Upper lobe of right lung (tissue), 1 donor: ENCODE data around the gene GZF1. TPM values are rescaled to one million over a fixed set of nuclear protein-coding genes. Genes with fewer than 3 reads are reported as not detected.
A peak's percentile ranks its signal among the peaks of the same experiment; 100 is the strongest.

ENCODE experiments used
- ATAC-seq: fragments of 200-7000 bp; cut with Tn5 transposase; one replicate; pipeline ENCODE4 v1.9.1; 2020; ENCODE audit warnings: mild to moderate bottlenecking, moderate library complexity
- DNase-seq: peaks from one replicate; pipeline ENCODE4 v3.0.0-alpha.2; 2020
- H3K27ac ChIP-seq: fragments of 200-600 bp; one replicate; pipeline ENCODE4 v1.8.0; 2022
- H3K27me3 ChIP-seq: fragments of 200-600 bp; one replicate; pipeline ENCODE4 v1.8.0; 2022; ENCODE audit warnings: mild to moderate bottlenecking
- H3K36me3 ChIP-seq: fragments of 200-600 bp; one replicate; pipeline ENCODE4 v1.8.0; 2022
- H3K4me1 ChIP-seq: fragments of 200-600 bp; one replicate; pipeline ENCODE4 v1.8.0; 2022
- H3K4me3 ChIP-seq: fragments of 200-600 bp; one replicate; pipeline ENCODE4 v1.8.0; 2022; ENCODE audit warnings: mild to moderate bottlenecking
- H3K9me3 ChIP-seq: fragments of 200-600 bp; one replicate; pipeline ENCODE4 v1.8.0; 2022
- intact Hi-C: fragments of 100-400 bp; cut with DNase I; formaldehyde crosslinking; loops from one replicate; pipeline ENCODE4 v1.11.0; 2022
- total RNA-seq: library from RNA; stranded (reverse); fragmentation: NEBNext Ultra II Directional; extraction: Animal tissue kit (Norgen Biotek cat#: 25700); gene quantifications from one replicate; pipeline ENCODE4 v1.2.1, GENCODE V29; 2021
- TF ChIP-seq, protein P1 (sequence below): fragments of 200-600 bp; IDR thresholded peaks from one replicate; pipeline ENCODE4 v1.8.0; 2022; ENCODE audit warnings: antibody characterized with exemption
- donor health status: DM: no; HTN: yes; CAD: no; lungs with severe emphysema.

GZF1 gene
- total RNA-seq, 1 donor from 2014 or later, result 12.5 TPM

DNA sequence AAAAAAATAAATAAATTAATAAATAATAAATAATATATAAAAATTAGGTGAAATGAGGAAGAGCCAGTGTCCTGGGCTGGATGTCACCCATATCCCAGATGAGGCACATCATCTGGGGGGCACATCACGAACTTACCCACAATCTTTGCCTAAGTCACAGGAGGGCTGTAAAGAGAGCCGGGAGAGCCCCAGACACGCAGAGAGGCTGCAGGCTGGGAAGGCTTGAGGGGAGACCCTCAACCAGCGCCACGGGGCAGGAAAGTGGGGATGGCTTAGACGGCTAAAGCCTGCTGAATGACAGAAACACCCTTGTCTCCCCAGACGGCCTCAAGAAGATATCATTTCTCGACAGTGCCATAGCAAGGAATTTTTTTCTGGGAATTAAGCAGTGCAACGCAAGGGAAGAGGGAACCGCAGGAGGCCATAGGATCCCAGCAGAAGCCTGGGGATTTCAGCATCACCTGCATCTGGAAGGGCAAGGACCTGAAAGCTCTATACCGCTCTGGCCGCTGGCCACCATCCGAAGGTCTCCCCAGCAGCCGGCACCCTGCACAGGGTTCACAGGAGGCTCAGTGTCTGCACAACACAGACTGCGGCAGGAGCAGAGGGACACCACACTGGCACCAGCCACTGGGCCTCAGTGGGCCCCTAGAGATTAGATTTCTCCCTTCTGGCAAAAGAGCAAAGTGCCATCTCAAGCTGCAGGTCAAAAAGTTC lies 34.2 kb upstream of the GZF1 start:
- H3K4me3 ChIP-seq, result no peak overlapping the region
- intact Hi-C loops, result no loop called here
- H3K27ac ChIP-seq, result no peak overlapping the region

DNA sequence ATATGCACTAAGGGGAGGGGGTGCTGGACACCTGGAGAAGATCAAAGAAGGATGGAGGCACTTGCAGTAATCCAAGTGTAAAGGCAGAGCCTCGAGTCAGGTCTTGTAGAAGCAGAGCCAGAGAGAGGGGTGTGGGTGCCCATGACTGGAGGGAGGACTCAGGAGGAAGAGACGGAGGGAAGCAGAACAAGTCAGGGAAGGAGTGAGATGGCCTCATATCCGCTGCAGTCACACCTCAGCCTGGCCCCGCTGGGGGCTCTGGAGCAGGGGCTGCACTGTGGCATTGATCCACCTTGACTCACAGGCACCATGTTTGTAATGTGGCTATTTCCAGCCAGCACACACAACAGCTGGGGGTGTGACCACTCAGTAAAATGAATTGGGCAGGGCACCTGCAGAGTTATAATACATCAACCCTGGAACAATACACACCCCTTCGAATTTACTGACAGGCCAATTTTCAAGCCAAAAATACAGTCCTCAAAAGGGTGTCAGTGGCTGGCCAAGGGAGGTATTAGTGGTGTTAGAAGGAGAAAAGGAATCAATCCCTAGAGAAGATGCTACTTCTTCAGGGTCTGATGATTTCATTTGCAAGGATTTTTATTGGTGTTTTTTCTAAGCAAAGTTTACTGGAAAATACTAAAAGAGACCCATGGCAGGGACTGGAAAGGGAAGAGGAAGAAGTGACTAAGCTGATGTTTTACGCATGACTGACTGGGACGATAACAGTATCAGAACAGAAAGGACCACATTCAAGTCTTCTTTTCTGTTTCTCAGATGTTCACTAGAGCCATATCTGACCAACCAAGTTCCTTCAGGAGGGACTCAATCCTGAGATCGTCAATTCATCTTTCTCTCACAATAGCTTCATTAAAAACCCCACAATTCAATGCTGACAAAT lies 30.3 kb upstream of the GZF1 start:
- no peak overlapping the region for H3K27ac ChIP-seq

More for the DNA sequence above, 34.2 kb upstream of the GZF1 start:
- no peaks in the 10 kb centered on the region for H3K36me3 ChIP-seq
- TF ChIP-seq, protein P1, sequence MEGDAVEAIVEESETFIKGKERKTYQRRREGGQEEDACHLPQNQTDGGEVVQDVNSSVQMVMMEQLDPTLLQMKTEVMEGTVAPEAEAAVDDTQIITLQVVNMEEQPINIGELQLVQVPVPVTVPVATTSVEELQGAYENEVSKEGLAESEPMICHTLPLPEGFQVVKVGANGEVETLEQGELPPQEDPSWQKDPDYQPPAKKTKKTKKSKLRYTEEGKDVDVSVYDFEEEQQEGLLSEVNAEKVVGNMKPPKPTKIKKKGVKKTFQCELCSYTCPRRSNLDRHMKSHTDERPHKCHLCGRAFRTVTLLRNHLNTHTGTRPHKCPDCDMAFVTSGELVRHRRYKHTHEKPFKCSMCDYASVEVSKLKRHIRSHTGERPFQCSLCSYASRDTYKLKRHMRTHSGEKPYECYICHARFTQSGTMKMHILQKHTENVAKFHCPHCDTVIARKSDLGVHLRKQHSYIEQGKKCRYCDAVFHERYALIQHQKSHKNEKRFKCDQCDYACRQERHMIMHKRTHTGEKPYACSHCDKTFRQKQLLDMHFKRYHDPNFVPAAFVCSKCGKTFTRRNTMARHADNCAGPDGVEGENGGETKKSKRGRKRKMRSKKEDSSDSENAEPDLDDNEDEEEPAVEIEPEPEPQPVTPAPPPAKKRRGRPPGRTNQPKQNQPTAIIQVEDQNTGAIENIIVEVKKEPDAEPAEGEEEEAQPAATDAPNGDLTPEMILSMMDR, result no peak
- no peaks in the 10 kb centered on the region for H3K9me3 ChIP-seq
- ATAC-seq (no peak), DNase-seq (peak; percentile 31)
- H3K27me3 ChIP-seq, result no peaks in the 10 kb centered on the region
- H3K4me1 ChIP-seq, result no peaks in the 10 kb centered on the region

DNA sequence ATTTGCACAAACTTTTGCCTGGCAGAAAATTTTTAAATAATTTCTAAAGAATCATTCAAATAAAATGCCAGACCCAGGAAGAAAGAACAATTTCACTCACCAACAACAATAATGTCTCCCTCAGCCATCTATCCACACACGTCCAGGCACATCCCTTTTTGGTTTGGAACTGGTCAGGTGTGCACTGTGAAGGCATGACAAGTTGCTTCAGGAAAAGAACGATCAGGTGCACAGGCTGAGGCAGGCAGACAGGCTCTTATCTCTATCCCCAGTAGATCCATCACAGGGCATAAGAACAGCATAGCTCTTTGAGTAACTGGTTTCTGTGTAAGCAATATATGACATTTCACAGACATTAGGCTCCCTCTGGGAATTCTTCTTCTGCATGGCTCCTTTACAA lies 29.5 kb upstream of the GZF1 start:
- Histone ChIP-seq H3K4me1 (no peaks in the 10 kb centered on the region), H3K9me3 (no peaks in the 10 kb centered on the region), H3K27me3 (no peaks in the 10 kb centered on the region), H3K4me3 (no peak overlapping the region), H3K27ac (no peak overlapping the region), H3K36me3 (no peaks in the 10 kb centered on the region)
- DNase-seq, result no peak
- TF ChIP-seq, protein P1, result no peak
- intact Hi-C loops, result loop anchor here (10.0 kb wide), 1 partner anchor 88 kb away; no protein-coding TSS in a partner anchor
- no peak for ATAC-seq

More for the DNA sequence above, 30.3 kb upstream of the GZF1 start:
- intact Hi-C loops, result loop anchor here (10.0 kb wide), 1 partner anchor 87 kb away; no protein-coding TSS in a partner anchor
- H3K9me3 ChIP-seq, result no peaks in the 10 kb centered on the region
- H3K4me1 ChIP-seq, result no peaks in the 10 kb centered on the region
- no peaks in the 10 kb centered on the region for H3K27me3 ChIP-seq
- no peak for DNase-seq
- H3K36me3 ChIP-seq, result no peaks in the 10 kb centered on the region
- TF ChIP-seq, protein P1, result no peak
- no peak overlapping the region for H3K4me3 ChIP-seq
- no peak for ATAC-seq

DNA sequence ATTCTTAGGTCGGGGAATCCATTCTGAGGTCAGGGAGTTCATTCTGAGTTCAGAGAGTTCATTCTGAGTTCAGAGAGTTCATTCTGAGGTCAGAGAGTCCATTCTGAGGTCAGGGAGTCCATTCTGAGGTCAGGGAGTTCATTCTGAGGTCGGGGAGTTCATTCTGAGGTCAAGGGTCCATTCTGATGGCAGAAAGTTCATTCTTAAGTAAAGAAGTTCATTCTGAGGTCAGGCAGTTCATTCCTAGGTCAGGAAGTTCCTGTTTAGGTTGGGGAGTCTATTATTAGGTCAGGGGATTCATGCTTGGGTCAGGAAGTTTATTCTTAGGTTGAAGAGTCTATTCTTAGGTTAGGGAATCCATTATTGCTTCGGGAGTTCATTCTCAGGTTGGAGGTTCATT lies 27.9 kb upstream of the GZF1 start:
- Histone ChIP-seq H3K4me3 (no peak overlapping the region), H3K27ac (no peak overlapping the region), H3K9me3 (no peaks in the 10 kb centered on the region), H3K27me3 (no peaks in the 10 kb centered on the region), H3K4me1 (no peaks in the 10 kb centered on the region), H3K36me3 (no peaks in the 10 kb centered on the region)
- TF ChIP-seq, protein P1, result no peak
- intact Hi-C loops, result loop anchor here (10.0 kb wide), 1 partner anchor 89 kb away; no protein-coding TSS in a partner anchor
- ATAC-seq (no peak), DNase-seq (no peak)

DNA sequence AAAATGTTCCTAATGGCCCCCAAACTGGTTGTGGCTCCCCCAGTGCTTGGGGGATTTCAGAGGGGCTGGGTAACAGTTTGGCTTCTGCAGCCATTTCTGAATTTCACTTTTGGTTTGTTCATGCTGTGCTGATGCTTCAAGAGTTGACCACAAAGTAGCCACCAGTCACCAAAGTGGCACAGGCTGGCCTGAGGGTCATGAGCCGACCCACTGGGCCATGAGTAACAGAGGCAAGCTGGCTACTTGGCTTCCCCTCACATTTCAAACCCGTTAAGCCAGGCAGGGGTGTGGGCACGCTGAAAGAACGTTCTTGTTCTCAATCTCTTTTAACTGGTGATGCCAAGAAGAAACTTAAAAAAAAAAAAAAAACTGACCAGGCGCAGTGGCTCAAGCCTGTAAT lies 26.5 kb upstream of the GZF1 start:
- no peaks in the 10 kb centered on the region for H3K4me1 ChIP-seq
- intact Hi-C loops, result loop anchor here (10.0 kb wide), 1 partner anchor 91 kb away; no protein-coding TSS in a partner anchor
- DNase-seq, result no peak
- no peak overlapping the region for H3K27ac ChIP-seq
- ATAC-seq, result no peak
- H3K4me3 ChIP-seq, result no peak overlapping the region
- H3K36me3 ChIP-seq, result no peaks in the 10 kb centered on the region
- H3K27me3 ChIP-seq, result no peaks in the 10 kb centered on the region
- TF ChIP-seq, protein P1, result no peak
- no peaks in the 10 kb centered on the region for H3K9me3 ChIP-seq
